ENCODE results near the gene WDR45B.

Gene WDR45B

DNA sequence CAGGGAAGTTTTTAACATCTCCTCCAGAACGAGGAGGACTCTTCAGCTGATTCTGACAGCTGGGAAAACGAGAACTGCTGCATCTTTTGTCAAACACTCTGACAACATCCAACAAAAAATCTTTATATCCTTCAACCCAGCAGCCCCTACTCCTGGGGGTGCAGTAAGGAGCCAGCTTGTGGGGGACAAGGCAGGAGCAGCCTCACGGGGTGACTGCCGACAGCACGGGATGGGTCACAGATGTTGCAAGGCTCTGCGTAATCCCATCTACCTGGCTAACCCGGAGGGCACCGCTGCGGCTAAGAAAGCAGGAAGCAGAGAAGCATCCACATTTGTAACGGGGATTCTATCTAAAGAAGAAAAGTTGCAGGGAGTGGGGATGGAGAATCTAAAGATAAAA is 28.6 kb downstream of the WDR45B start:
- DNase-seq = no peak

DNA sequence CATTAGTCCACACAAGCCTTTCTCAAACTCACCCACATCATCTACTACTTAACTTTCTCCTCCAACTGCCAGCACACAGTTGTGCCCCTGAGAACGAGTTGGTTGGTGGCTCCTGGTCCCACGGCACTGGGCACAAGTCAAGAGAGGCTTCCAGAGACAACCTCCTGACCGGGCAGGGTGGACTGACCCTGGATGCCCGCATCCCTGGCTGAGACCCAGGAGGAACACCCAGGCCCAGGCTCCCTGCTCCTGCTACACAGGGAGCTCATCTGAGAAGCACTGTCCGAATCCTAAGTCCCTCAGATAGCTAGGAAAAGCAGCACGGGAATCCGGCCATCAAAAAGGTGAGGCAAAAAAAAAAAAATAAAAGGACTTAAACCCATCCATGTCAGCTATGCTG is 29.0 kb downstream of the WDR45B start:
- DNase-seq = no peak

DNA sequence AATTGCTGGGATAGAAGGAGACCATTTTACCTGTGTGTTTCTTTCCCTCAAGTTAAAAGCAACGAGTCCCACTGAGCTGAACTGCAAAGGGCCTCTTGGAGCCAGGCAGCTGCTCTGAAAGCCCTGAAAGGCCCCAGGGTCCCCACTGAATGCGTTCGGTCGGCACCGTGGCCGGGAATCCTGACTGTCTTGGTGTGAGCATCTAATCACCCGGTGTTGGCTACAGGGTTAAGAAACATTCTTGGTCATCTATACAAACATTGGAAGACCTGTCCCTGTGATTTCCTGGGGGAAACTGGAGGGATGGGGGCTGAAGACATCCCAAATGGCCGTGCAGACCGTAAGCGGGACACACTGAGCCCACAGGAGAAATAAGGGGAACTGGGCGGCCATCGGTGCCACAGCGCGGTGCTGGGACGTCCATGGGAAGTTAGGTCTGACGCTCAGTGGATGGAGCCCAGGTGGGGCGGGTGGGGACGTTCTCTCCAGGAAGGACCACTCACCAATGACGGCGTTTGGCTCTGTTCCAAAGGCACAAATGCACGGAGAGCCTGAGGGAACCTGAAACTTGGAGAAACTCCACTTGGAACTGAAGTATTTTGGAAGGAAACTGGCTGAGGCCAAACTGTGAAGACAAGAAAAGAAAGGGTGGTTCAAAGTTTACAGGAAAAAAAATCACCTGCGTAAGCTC is 32.1 kb downstream of the WDR45B start:
- DNase-seq = no peak

DNA sequence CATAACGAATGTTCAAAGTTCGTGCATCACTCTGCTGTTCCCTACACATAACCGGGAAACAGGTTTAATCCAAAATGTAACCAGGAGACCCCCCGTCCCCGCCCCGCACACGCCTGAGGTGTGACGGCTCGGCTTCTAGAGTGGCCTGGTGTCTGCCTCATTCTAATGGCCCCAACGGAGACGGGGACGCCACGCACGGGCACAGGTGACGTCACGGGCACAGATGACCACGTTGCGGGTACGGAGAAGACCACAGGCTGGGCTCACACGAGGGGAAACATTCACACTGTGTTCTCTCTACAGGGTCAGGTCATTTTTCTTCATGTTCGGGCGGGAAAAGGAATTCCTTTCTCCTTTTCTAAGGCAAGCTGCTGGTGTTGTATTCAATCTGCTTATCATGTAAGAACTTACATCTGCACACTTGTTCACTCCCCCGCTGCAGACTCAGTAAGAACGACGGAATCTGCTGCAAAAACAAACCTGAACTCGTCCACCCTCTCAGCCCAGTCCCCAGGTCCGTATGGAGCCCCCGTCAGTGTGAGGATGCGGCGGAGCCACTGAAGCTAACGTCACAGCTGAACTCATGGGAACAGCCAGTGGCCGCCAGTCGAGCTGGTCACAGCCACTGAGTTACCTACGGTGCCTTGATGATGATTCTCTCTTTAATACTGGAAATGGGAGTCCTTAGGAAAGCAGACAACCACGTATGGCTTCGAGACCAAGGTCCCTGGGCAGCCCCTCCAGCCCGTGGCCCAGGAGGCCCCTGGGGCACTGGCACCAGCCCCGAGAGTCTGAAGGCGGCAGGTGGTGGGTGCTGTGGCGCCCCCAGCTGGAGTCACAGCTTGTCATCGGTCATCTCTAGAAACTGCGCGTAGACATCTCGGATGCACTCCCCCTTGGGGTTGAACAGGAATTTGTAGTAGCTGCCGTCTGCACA is 32.9 kb downstream of the WDR45B start:
- DNase-seq = no peak

DNA sequence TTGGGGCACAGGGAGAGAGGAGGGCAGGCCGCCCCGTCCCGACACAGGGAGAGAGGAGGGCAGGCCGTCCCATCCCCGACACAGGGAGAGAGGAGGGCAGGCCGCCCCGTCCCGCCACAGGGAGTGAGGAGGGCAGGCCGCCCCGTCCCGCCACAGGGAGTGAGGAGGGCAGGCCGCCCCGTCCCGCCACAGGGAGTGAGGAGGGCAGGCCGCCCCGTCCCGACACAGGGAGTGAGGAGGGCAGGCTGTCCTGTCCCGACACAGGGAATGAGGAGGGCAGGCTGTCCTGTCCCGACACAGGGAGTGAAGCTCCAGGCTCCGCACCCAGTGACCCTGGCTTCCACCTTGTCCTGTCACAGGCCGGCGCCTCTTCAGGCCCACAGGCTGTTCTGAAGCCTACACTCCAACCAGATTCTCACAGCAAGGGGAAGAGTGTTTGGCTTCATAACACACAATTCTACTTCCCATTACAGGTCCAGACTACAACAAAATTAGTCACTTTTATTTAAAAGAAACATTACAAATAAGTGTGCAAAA is 34.1 kb downstream of the WDR45B start:
- DNase-seq = no peak

DNA sequence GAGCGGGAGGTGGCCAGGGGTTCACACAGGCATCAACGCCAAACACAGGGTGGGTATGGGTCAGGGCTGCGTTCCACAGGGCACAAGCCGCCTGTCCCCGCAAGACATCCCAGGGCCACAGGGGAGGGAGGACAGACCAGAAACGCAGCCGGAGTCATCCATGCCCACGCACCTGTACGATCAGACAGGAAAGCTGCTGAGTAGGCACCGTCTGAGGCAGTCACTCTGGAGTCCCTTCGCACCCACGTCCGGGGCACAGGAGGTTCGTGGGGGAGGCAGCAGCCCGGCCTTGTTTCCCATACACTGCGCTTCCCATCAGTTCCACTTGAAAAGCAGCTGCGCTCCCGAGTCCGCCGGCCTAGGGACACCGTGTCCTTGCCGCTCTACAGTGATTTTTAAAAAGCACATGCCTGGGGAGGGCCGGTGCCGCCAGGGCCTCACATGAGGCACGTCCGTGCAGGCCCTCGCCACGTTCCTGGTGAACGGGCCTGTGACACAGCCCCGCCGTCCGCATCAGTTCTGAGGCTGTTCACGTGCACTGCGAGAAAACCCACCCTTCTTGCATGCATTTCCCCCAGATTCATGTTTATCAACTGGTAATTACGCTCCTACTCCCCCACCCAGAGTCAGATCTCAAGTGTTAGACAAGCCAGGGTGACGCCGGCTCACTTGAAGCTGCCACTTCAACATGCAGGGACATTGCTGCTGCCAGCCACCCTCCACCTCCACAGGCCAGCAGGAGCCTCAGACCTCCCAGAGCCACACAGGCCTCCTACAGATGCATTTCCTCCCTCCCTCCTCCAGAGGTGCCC is 34.8 kb downstream of the WDR45B start:
- DNase-seq = no peak

DNA sequence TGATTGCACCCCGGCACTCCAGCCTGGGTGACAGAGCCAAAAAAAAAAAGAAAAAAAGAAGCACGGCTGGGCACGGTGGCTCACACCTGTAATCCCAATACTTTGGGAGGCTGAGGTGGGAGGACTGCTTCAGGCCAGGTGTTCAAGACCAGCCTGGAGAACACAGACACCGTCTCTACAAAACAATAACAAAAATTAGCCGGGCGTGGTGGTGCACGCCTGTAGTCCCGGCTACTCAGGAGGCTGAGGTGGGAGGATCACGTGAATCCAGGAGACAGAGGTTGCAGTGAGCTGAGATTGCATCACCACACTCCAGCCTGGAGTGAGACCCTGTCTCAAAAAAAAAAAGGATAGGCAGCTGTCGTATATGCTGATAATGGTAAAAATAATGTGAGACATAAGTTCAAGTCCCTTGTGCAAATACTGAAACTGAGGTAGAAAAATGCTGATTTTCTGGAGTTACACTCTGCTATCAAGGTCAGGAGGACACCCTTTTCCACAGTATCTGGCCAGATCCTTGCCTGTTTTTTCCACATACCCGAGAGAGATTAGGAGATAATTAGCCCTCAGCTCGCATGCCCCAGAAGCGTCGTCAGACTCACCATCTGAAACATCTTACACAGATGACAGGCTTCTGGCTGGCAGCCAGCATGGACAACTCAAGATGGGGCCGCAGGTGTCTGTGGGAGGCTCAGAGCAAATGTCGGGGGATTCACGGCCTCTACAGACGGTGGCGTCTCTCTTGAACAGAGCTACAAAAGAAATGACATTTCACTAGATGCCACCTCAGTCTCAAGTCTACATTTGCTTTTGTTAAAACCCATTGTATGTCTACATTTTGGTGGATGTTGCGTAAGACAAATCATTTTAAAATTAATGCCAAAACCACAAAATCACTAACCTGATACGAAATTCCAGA is 36.8 kb downstream of the WDR45B start:
- no peak for DNase-seq

DNA sequence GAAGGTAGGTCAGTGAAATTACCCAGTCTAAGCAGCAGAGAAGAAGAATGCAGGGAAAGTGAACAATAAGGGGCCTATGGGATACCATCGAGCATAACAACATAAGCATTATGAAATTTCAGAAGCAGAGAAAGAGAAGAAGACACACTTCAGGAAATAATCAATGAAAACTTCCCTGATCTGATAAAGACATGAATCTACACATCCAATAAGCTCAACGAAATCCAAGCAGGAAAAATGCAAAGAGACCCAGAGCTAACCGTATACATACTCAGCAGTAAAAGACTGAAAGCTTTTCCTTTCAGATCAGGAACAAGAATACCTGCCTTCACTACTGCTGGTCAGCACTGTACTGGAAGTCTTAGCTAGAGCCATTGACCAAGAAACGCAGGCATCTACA is 38.6 kb downstream of the WDR45B start:
- DNase-seq = no peak

DNA sequence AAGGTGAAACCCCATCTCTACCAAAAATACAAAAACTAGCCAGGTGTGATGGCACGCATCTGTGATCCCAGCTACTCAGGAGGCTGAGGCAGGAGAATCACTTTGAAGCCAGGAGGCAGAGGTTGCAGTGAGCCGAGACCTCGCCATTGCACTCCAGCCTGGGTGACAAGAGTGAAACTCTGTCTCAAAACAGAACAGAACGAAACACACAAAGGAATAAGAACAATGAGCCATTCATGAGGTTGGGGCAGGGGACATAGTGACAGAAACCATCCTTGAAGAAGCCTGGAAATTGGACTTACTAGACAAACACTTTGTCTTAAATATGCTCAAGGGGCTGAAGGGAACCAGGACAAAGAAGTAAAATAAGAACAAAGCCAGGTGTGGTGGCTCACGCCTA is 39.4 kb downstream of the WDR45B start:
- no peak for DNase-seq

DNA sequence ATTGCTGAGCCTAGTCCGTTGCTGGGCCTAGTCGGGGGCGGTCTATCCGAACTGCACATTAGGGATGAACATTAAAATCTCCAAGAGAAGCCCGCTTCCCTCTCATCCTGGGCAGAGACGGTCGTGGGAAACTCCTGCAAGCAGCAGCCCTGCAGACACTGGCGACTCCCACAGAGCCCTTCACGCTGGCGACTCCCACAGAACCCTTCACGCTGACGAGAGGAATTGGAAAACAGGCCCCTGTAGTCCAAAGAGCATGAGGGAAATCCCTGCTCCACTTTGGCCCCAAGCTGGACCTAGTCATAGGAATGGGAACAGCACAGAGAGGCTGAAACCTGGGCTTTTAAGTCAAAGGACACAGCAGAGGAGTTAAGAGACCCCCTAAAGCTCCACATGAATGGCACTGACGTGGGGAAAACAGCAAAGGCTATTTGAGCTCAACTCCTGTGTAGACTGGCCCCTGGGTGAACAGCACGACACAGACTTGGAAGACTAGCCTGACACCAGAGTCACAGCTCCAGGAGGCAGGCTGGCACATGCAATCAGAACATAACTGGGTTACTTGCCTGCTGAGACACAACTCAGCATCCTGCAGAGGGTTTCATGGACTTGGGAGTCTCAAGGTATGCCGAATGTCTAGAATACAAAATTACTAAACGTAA is 42.2 kb downstream of the WDR45B start:
- DNase-seq = no peak

DNA sequence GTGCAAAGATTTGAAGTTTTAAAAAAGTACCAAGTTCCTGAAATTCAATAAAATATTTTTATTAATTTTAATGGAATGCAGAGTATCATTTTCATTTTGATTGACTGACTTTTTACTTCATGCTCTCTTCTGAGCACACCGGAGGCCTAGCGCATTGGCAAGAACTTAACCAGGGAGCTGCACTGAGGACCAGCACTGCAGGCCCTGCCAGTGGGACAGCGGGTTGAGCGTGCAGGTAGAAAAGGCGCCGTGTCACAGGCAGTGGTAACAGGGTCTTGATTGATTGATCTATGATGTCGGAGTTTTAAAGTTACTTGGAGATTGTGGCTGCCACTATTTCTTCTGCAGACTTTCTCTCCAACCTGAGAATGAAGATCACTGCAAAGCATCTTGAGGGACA is 43.7 kb downstream of the WDR45B start:
- DNase-seq = no peak

DNA sequence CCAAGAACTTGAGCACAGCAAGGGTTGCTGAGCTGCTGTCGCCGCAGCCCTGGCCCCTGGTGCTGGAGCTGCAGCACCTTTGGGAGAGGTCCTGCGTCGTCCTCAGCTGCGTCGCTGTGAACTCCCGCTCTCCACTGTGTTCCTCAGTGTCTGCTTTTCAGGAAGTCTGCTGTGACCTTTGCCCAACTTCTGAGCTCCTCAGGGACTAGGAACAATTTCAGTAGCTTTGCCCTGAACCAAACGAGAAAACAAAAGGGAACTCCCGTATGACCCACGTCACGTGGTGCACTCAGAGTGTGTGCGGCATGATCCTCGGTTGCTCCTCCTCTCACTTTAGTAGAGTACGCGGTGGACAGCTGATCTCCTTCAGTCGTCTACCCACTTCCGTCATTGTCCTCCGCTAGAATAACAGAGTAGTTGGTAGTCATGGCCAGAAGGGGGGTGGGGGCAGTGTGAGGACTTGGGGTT is 44.2 kb downstream of the WDR45B start:
- DNase-seq = no peak

DNA sequence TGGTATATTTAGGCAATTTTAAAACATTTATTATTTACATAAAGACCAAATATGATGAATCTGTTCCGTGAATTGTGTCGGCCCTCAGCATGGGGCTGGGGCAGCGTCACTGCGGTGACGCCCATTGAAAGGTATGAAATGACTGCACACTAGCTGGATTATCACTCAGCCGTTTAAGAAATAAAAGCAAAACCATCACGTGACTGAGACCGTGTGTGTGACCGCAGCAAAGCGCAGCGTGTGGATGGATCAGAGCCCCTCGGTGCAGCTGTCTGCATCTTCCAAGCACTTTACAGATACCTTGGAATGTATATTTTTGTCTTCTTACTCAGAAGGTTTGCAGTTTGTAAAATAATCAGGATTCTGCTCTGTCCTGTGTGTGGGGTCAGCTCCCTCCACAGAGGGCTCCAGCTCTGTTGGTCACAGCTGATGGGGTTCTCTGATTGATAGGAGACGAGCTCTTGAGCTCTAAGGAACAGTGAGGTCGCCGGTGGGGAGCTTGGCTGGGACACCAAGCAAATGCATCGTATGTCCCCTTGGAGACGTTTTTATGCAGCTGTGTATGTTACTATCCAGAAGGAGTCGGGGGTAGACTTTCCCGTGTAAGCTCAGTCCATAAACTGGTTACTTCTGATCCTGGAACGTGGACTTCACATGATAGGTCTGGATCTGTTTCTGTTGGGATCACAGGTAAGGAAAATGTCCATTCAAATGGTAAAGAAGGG is 45.1 kb downstream of the WDR45B start:
- no peak for DNase-seq

DNA sequence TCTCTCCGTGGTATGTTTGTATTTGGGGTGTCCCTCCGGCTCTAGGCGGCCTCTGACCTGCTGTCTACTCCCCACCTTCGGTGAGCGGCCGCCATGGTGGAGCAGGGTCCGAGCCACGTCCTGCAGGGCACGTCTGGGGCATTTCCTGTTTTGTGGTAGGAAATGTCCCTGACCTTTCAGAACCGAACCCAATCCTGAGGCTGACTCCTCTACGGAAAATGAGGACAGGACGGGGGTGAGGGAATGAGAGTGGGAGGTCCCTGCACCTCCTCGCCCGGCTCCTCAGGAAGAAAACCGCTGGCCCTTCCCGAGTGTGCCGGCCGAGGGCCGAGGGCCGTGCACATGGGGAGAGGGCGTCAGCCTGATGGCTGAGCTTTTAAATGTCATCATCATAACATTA is 45.8 kb downstream of the WDR45B start:
- DNase-seq = no peak

DNA sequence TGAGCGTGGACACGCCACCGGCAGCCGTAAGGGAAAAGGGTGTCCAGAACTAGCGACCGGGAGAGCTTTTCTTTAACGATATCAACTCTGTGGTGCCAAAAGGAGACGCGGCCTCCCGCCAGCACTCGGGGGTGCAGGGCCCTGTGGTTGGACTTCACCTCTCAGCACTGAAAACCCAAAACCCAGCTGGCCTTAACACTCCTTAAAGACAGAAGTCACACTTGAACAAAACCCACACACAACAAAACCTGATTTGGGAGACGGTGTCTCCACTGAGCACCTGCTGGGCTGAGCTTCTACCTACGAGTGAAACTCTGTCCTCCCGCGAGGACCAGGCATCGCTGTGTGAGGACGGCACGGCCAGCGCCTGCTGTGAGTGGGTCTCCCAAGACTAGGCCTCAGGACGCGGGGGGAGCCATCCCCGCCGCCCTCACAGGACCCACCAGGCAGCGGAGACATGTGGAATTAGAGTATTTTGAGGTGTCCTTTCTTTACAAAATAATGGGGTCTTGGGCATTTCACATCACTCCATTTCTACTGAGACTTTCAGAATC is 46.7 kb downstream of the WDR45B start:
- no peak for DNase-seq

DNA sequence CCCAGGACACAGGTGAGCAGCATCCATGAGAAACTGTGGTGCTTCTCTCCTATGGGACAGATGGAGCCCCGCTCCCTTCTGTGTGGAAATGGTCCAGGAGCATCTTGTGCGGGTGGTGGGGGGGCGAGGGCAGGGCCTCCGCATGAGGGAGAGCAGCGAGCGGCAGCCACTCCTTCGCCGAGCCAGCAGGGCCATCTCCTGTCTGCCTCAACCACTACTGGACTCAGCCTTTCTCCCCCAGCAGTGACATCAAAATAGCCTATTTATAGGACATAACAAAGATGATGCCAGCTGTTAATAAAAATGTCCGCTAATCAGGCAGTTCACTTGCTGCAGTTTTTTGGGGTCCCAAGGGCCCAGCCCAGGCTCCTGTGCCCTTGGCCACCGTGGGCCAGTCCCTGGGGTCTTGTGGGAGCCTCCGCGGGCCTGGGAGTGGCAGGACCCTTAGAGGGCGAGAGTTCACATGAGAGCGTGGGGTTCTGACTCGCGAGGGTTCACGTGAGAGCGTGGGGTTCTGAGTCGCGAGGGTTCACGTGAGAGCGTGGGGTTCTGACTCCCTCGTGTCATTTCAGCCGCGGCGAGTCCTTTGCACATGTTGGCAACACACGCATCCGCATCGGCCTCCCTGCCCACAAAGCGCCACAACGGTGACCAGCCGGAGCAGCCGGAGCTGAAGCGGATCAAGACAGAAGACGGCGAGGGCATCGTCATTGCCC is 47.4 kb downstream of the WDR45B start:
- no peak for DNase-seq

DNA sequence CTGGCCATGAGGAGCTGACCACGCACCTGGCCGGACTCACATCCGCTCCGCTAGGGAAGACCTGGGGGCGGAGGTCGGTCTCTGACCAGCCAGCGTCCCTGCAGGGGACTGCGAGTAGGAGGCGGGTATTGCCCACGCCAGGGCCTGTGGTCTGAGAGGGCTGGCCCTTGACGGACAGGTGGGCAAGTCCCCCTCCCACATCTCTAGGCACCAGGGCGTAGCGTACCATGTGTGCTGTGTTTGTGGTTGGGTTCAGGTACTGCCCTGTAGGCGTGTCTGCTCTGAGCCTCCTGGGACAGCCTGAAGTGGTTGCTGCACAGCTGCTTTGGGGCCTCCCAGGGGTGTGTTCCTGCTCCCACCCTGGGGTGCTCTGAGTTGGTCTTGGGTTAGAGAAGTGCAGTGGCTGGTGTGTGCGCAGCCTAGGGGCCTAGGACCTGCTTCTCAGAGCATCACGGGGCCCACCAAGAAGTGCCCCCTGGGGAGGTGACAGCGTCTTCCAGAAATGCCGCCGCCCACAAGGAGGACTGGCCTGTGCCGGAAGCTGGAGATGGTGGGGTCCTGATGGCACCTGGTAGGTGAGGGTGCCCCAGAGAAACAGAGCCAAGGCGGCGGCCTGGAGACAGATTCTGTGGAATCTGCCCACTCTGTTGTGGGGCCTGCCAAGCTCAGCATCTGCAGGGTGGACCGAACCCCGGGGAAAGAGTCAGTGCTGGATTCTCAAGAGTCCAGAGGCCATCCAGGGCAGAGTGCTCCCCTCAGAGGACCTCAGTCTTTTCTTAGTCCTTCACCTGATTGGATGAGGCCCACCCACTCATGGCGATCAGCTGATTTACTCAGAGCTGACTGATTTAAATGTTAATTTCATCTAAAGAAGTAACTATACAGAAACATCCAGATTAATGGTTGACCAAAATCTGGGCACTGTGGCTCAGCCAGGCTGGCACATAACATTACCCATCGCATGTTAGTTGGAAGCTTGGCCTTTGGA is 48.3 kb downstream of the WDR45B start:
- no peak for DNase-seq
